ENCODE results near the gene GALNT14. TPM values are rescaled to one million over a fixed set of nuclear protein-coding genes. Genes with fewer than 3 reads are reported as not detected.
A peak's percentile ranks its signal among the peaks of the same experiment; 100 is the strongest.

Gene GALNT14
- total and polyA plus RNA-seq, 2 of the 8 experiments (the other 6 are each of a cell fraction or from before 2014, with no cell fraction given) = 13.0 to 13.7 TPM

DNA sequence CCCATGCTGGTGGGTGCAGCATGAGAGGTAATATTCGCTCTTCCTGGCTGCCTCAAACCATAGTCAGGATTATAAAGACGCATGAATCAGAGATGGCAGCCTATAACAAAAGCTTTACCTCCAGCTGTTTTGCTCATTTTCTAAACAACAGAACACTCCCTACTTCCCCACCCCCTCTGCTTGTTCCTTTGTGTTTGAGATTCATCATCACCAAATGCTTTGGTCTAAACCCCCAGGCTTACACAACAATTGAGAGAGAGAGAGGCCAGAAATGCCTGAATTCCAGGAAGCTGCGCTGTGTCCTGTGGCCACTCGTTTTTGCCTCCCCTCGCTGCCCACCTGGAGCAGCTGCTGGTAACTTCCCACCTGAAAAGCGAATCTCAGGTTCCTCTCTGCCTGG, 252.2 kb downstream of the GALNT14 start:
- WGBS, 2 experiments (ENCODE audit: extremely low coverage in 1 of 2, insufficient coverage in 1 of 2, insufficient read length in 1 of 2, insufficient replicate concordance in 2 of 2, low coverage in 1 of 2, low lambda C conversion rate in 2 of 2, missing lambda C conversion rate in 1 of 2) = 53% methylated on average over 6 of the region's 6 CpGs; no CpG with 5 or more reads in 1 of the 2 experiments
- no peak for FAIRE-seq

More for the DNA sequence above, 252.2 kb downstream of the GALNT14 start:
- Histone ChIP-seq H3K4ac (replicated peaks; ENCODE audit: insufficient read length, low read depth, low read length) (no peak overlapping the region), H4K5ac (ENCODE audit: insufficient read length, low read depth, low read length) (no peak overlapping the region), H3K4me2 (ENCODE audit: insufficient read depth in 1 of 2, low read depth in 2 of 2, low read length in 2 of 2) (peak overlapping the region; percentile 33 to 47; a peak in 3 of 4 replicates), H3K79me1 (ENCODE audit: low read depth, low read length) (no peaks in the 10 kb centered on the region), H3K23me2 (ENCODE audit: low read depth, low read length) (no peaks in the 10 kb centered on the region), H2BK12ac (ENCODE audit: low read depth, low read length) (no peak overlapping the region), H2BK15ac (ENCODE audit: low read length) (no peak overlapping the region), H3K14ac (ENCODE audit: insufficient read length) (no peak overlapping the region), H2BK120ac (replicated peaks; ENCODE audit: low read depth, low read length) (no peak overlapping the region), H4K20me1 (replicated peaks in 1 of 2; ENCODE audit: control insufficient read depth in 1 of 2, insufficient read depth in 2 of 2, low read length in 2 of 2) (no peaks in the 10 kb centered on the region), H4K91ac (replicated peaks; ENCODE audit: insufficient read length, low read length) (peak overlapping the region; percentile 15), H3K36me3 (ENCODE audit: control insufficient read depth in 2 of 4, insufficient read depth in 4 of 4, low read length in 3 of 4) (no peaks in the 10 kb centered on the region), H3K79me2 (ENCODE audit: control insufficient read depth in 1 of 2, insufficient read depth in 2 of 2, low read length in 2 of 2) (no peaks in the 10 kb centered on the region), H3K56ac (replicated peaks; ENCODE audit: insufficient read length, low read depth, low read length) (no peak overlapping the region), H3K18ac (ENCODE audit: extremely low read depth, low read length) (peak overlapping the region; percentile 66; the same call in 1 of the 2 replicates), H3K9me3 (ENCODE audit: insufficient read depth in 2 of 2, low read depth in 1 of 2, low read length in 1 of 2) (0 out of 4 replicates have a peak, but pooled peaks cover 5% of the 10 kb centered on the region in 2 experiments), H3K27ac (ENCODE audit: low read depth, low read length) (peak overlapping the region; percentile 29; the same call in 1 of the 2 replicates), H3K9ac (replicated peaks in 1 of 4; ENCODE audit: extremely low read depth in 1 of 4, low read depth in 3 of 4, low read length in 3 of 4) (no peak overlapping the region), H2AK5ac (ENCODE audit: low read depth, low read length) (no peak overlapping the region), H3K4me3 (ENCODE audit: extremely low read depth in 1 of 4, insufficient read depth in 2 of 4, low read depth in 3 of 4, low read length in 4 of 4) (peak overlapping the region in 3 of 4 experiments; percentile 11 to 23 (median 15); a peak in 3 of 8 replicates), H2AFZ (ENCODE audit: low read length) (no peak overlapping the region), H4K8ac (ENCODE audit: extremely low read depth, insufficient read depth, low read length) (no peak overlapping the region), H2BK20ac (ENCODE audit: low read length) (0 out of 2 replicates have a peak overlapping the region, but pooled peaks have one; percentile 29), H3K23ac (ENCODE audit: insufficient read length) (no peak overlapping the region), H3K4me1 (replicated peaks in 1 of 4; ENCODE audit: control insufficient read depth in 3 of 4, insufficient read depth in 4 of 4, low read length in 3 of 4) (peaks cover 2 to 15% (median 8%) of the 10 kb centered on the region in 4 experiments; a peak in 5 of 7 replicates), H3K27me3 (replicated peaks in 1 of 4; ENCODE audit: control insufficient read depth in 3 of 4, extremely low read depth in 1 of 4, insufficient read depth in 3 of 4, low read length in 3 of 4) (no peaks in the 10 kb centered on the region), H2BK5ac (ENCODE audit: low read depth, low read length) (no peak overlapping the region; the same call in 1 of the 2 replicates)
- POLR2A ChIA-PET (ENCODE audit: partially characterized antibody) = no interaction called here
- CTCF ChIA-PET (ENCODE audit: partially characterized antibody) = interaction anchor here (0.6 to 2.4 kb wide), 2 partner anchors 169 to 174 kb away, joined by 3 to 8 read pairs; no protein-coding TSS in a partner anchor
- TF ChIP-seq YY1 (IDR thresholded peaks at IDR 0.05; ENCODE audit: low read depth, low read length) = peak; percentile 43; the same call in 1 of the 2 replicates
- TF ChIP-seq RXRA (IDR thresholded peaks at IDR 0.05; ENCODE audit: insufficient read depth, low read depth, low read length) = no peak
- TF ChIP-seq TEAD4 (IDR thresholded peaks at IDR 0.05; ENCODE audit: low read depth, low read length) = peak; percentile 74; the same call in 1 of the 2 replicates
- TF ChIP-seq RFX5 (IDR thresholded peaks at IDR 0.05; ENCODE audit: borderline replicate concordance, low read depth, low read length) = no peak
- peak; percentile 53; the same call in 1 of the 2 replicates for TF ChIP-seq CEBPB (IDR thresholded peaks at IDR 0.05; ENCODE audit: low read depth, low read length)
- no peak for TF ChIP-seq POU5F1 (IDR thresholded peaks at IDR 0.05; ENCODE audit: low read depth, low read length)
- no peak for TF ChIP-seq EZH2 (IDR thresholded peaks at IDR 0.05; ENCODE audit: low read depth, low read length, severe bottlenecking)
- TF ChIP-seq, protein P1, sequence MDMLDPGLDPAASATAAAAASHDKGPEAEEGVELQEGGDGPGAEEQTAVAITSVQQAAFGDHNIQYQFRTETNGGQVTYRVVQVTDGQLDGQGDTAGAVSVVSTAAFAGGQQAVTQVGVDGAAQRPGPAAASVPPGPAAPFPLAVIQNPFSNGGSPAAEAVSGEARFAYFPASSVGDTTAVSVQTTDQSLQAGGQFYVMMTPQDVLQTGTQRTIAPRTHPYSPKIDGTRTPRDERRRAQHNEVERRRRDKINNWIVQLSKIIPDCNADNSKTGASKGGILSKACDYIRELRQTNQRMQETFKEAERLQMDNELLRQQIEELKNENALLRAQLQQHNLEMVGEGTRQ (IDR thresholded peaks at IDR 0.05; ENCODE audit: low read length) = no peak
- TF ChIP-seq SP1 (IDR thresholded peaks at IDR 0.05; ENCODE audit: low read depth, low read length) = peak; percentile 65
- no peak for TF ChIP-seq GTF2F1 (IDR thresholded peaks at IDR 0.05; ENCODE audit: borderline replicate concordance, low read depth, low read length)
- no peak for TF ChIP-seq SUZ12 (IDR thresholded peaks at IDR 0.05; ENCODE audit: low read length)
- TF ChIP-seq NANOG (IDR thresholded peaks at IDR 0.05; ENCODE audit: insufficient read depth, low read depth, low read length, poor library complexity, severe bottlenecking) = peak; percentile 59
- TF ChIP-seq SP4 (IDR thresholded peaks at IDR 0.05; ENCODE audit: low read length) = no peak
- DNase-seq (ENCODE audit: low read depth in 1 of 2, low spot score in 2 of 2) = peak in 1 of 2 experiments; percentile 39

Data from H1 (cell line).